Mammary epithelial cell (primary cell): ENCODE data around the gene SEC11A.

Source experiments
- CTCF ChIP-seq, 2 donors: IDR thresholded peaks in 1 of 2; conservative IDR thresholded peaks in 1 of 2; 2 replicates each; pipeline ENCODE4 v1.5.1; 2011 to 2012; ENCODE audit warnings: inconsistent platforms in 2 of 2, low read length in 2 of 2, mild to moderate bottlenecking in 2 of 2, control low read depth in 1 of 2, low read depth in 1 of 2; ENCODE audit not compliant: insufficient read depth in 1 of 2; ENCODE audit errors: extremely low read depth in 1 of 2
- EZH2 ChIP-seq: IDR thresholded peaks from 2 replicates; pipeline ENCODE4 v1.6.1; 2012; ENCODE audit warnings: low read length, inconsistent platforms, borderline replicate concordance

DNA sequence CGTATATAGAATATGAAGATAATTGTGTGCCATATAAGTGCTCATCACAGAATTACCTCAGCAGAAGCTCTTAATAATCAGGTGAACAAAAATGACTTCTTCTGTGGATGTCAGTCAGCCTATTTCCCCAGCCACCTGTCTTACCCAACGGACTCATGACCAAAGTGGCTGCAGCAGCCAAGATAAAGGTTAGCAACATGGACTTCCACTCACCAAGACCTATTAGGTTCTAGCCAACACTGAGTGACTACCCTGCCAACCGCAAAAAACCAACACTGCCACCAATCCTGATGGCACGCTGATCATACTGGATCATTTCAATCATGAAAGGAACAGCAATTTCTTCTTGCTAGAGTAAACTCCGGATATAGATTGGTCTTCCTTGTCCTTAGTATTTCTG, 12.1 kb downstream of the SEC11A start:
- TF ChIP-seq EZH2 = no peak
- no peak for TF ChIP-seq CTCF (conservative IDR thresholded peaks at IDR 0.05 in 1 of 2, IDR thresholded peaks at IDR 0.05 in 1 of 2; ENCODE audit: extremely low read depth in 1 of 2, insufficient read depth in 1 of 2, low read depth in 1 of 2, low read length in 2 of 2)
